ENCODE data around the gene NOSTRIN. TPM values are rescaled to one million over a fixed set of nuclear protein-coding genes. Genes with fewer than 3 reads are reported as not detected.
"Not testable (repeated sequence)": the region's sequence is repeated elsewhere in the genome, so short reads cannot be mapped to it uniquely, and the experiment has no call there.

The NOSTRIN gene
- total RNA-seq, 1 experiment from 2014 or later = not detected

GRCh38 chr2:168775837-168776236, 26.6 kb upstream of the NOSTRIN start:
- DNase-seq (ENCODE audit: low read depth in 1 of 2, low spot score in 2 of 2) = no peak
- H3K4me1 ChIP-seq (replicated peaks) = no peaks in the 10 kb centered on the region
- no peaks in the 10 kb centered on the region for H3K9me3 ChIP-seq (replicated peaks)
- H3K27me3 ChIP-seq (replicated peaks) = no peaks in the 10 kb centered on the region
- no peak overlapping the region for H3K27ac ChIP-seq
- H3K36me3 ChIP-seq = no peaks in the 10 kb centered on the region
- no peak overlapping the region for H3K4me3 ChIP-seq

GRCh38 chr2:168780669-168781071, 21.8 kb upstream of the NOSTRIN start:
- Histone ChIP-seq H3K4me3 (no peak overlapping the region), H3K27me3 (replicated peaks) (no peaks in the 10 kb centered on the region), H3K27ac (no peak overlapping the region), H3K9me3 (replicated peaks) (no peaks in the 10 kb centered on the region), H3K36me3 (no peaks in the 10 kb centered on the region), H3K4me1 (replicated peaks) (no peaks in the 10 kb centered on the region)
- no peak for DNase-seq (ENCODE audit: low read depth in 1 of 2, low spot score in 2 of 2)

- Histone ChIP-seq H3K9me3 (replicated peaks) (no peaks in the 10 kb centered on the region), H3K27me3 (replicated peaks) (no peaks in the 10 kb centered on the region), H3K36me3 (no peaks in the 10 kb centered on the region), H3K4me1 (replicated peaks) (no peaks in the 10 kb centered on the region), H3K4me3 (no peak overlapping the region), H3K27ac (no peak overlapping the region)
- no peak for DNase-seq (ENCODE audit: low read depth in 1 of 2, low spot score in 2 of 2)
These were observed 21.1 kb upstream of the NOSTRIN start for GRCh38 chr2:168781191-168781817.

GRCh38 chr2:168782271-168782670, 20.2 kb upstream of the NOSTRIN start:
- Histone ChIP-seq H3K27me3 (replicated peaks) (no peaks in the 10 kb centered on the region), H3K4me1 (replicated peaks) (no peaks in the 10 kb centered on the region), H3K4me3 (no peak overlapping the region), H3K36me3 (no peaks in the 10 kb centered on the region), H3K9me3 (replicated peaks) (no peaks in the 10 kb centered on the region), H3K27ac (no peak overlapping the region)
- no peak for DNase-seq (ENCODE audit: low read depth in 1 of 2, low spot score in 2 of 2)

- no peaks in the 10 kb centered on the region for H3K27me3 ChIP-seq (replicated peaks)
- no peaks in the 10 kb centered on the region for H3K4me1 ChIP-seq (replicated peaks)
- no peak overlapping the region for H3K27ac ChIP-seq
- DNase-seq (ENCODE audit: low read depth in 1 of 2, low spot score in 2 of 2) = no peak
- H3K36me3 ChIP-seq = no peaks in the 10 kb centered on the region
- no peak overlapping the region for H3K4me3 ChIP-seq
- no peaks in the 10 kb centered on the region for H3K9me3 ChIP-seq (replicated peaks)
These were observed 17.4 kb upstream of the NOSTRIN start for GRCh38 chr2:168784993-168785392.

GRCh38 chr2:168787098-168787781, 15.2 kb upstream of the NOSTRIN start:
- no peaks in the 10 kb centered on the region for H3K9me3 ChIP-seq (replicated peaks)
- no peak for DNase-seq (ENCODE audit: low read depth in 1 of 2, low spot score in 2 of 2)
- H3K27ac ChIP-seq = no peak overlapping the region
- H3K27me3 ChIP-seq (replicated peaks) = no peaks in the 10 kb centered on the region
- H3K4me3 ChIP-seq = no peak overlapping the region
- no peaks in the 10 kb centered on the region for H3K36me3 ChIP-seq
- no peaks in the 10 kb centered on the region for H3K4me1 ChIP-seq (replicated peaks)

- no peaks in the 10 kb centered on the region for H3K4me1 ChIP-seq (replicated peaks)
- H3K27ac ChIP-seq = no peak overlapping the region
- no peaks in the 10 kb centered on the region for H3K36me3 ChIP-seq
- no peaks in the 10 kb centered on the region for H3K9me3 ChIP-seq (replicated peaks)
- no peaks in the 10 kb centered on the region for H3K27me3 ChIP-seq (replicated peaks)
- H3K4me3 ChIP-seq = no peak overlapping the region
- no peak for DNase-seq (ENCODE audit: low read depth in 1 of 2, low spot score in 2 of 2)
These were observed 14.6 kb upstream of the NOSTRIN start for GRCh38 chr2:168787782-168788376.

GRCh38 chr2:168789776-168790175, 12.7 kb upstream of the NOSTRIN start:
- H3K4me3 ChIP-seq = no peak overlapping the region
- no peak for DNase-seq (ENCODE audit: low read depth in 1 of 2, low spot score in 2 of 2)
- H3K9me3 ChIP-seq (replicated peaks) = no peaks in the 10 kb centered on the region
- H3K27ac ChIP-seq = no peak overlapping the region
- H3K4me1 ChIP-seq (replicated peaks) = no peaks in the 10 kb centered on the region
- H3K27me3 ChIP-seq (replicated peaks) = no peaks in the 10 kb centered on the region
- no peaks in the 10 kb centered on the region for H3K36me3 ChIP-seq

- Histone ChIP-seq H3K27ac (no peak overlapping the region), H3K4me3 (no peak overlapping the region), H3K36me3 (no peaks in the 10 kb centered on the region), H3K27me3 (replicated peaks) (no peaks in the 10 kb centered on the region), H3K4me1 (replicated peaks) (no peaks in the 10 kb centered on the region), H3K9me3 (replicated peaks) (no peaks in the 10 kb centered on the region)
- no peak for DNase-seq (ENCODE audit: low read depth in 1 of 2, low spot score in 2 of 2)
These were observed 12.1 kb upstream of the NOSTRIN start for GRCh38 chr2:168790226-168790902.

- not testable (repeated sequence) for H3K36me3 ChIP-seq; H3K27me3 ChIP-seq (replicated peaks); H3K4me1 ChIP-seq (replicated peaks); DNase-seq (ENCODE audit: low read depth in 1 of 2, low spot score in 2 of 2); H3K4me3 ChIP-seq; H3K27ac ChIP-seq; H3K9me3 ChIP-seq (replicated peaks)
These were observed 11.3 kb upstream of the NOSTRIN start for GRCh38 chr2:168791140-168791539.

GRCh38 chr2:168793596-168793995, 8.8 kb upstream of the NOSTRIN start:
- no peaks in the 10 kb centered on the region for H3K4me1 ChIP-seq (replicated peaks)
- H3K9me3 ChIP-seq (replicated peaks) = no peaks in the 10 kb centered on the region
- H3K27ac ChIP-seq = no peak overlapping the region
- no peaks in the 10 kb centered on the region for H3K27me3 ChIP-seq (replicated peaks)
- no peak overlapping the region for H3K4me3 ChIP-seq
- DNase-seq (ENCODE audit: low read depth in 1 of 2, low spot score in 2 of 2) = no peak
- H3K36me3 ChIP-seq = no peaks in the 10 kb centered on the region

- no peak overlapping the region for H3K27ac ChIP-seq
- no peaks in the 10 kb centered on the region for H3K4me1 ChIP-seq (replicated peaks)
- no peak overlapping the region for H3K4me3 ChIP-seq
- H3K9me3 ChIP-seq (replicated peaks) = no peaks in the 10 kb centered on the region
- H3K36me3 ChIP-seq = no peaks in the 10 kb centered on the region
- DNase-seq (ENCODE audit: low read depth in 1 of 2, low spot score in 2 of 2) = no peak
- H3K27me3 ChIP-seq (replicated peaks) = no peaks in the 10 kb centered on the region
These were observed 7.5 kb upstream of the NOSTRIN start for GRCh38 chr2:168794968-168795367.

GRCh38 chr2:168796090-168796577, 6.3 kb upstream of the NOSTRIN start:
- Histone ChIP-seq H3K4me3 (no peak overlapping the region), H3K27ac (no peak overlapping the region), H3K27me3 (replicated peaks) (no peaks in the 10 kb centered on the region), H3K4me1 (replicated peaks) (no peaks in the 10 kb centered on the region), H3K36me3 (no peaks in the 10 kb centered on the region), H3K9me3 (replicated peaks) (no peaks in the 10 kb centered on the region)
- DNase-seq (ENCODE audit: low read depth in 1 of 2, low spot score in 2 of 2) = no peak
